K562 (cell line): Measurements from ENCODE around the gene ZBTB8B. TPM values are rescaled to one million over a fixed set of nuclear protein-coding genes. Genes with fewer than 3 reads are reported as not detected.

ENCODE experiments used
- ATF7 ChIP-seq: fragments of 450-650 bp; IDR thresholded peaks from 2 replicates; pipeline ENCODE4 v1.7.1; 2014; ENCODE audit warnings: mild to moderate bottlenecking, moderate library complexity
- CHD1 ChIP-seq: fragments of 200-600 bp; sonication (generic); IDR thresholded peaks from one replicate; pipeline ENCODE4 v1.6.1; 2012; ENCODE audit warnings: mild to moderate bottlenecking, moderate library complexity, low read length, inconsistent platforms
- ETS1 ChIP-seq: conservative IDR thresholded peaks from 2 replicates; pipeline ENCODE4 v1.6.1; 2011; ENCODE audit warnings: low read depth, mild to moderate bottlenecking, low read length; ENCODE audit not compliant: control insufficient read depth
- HDAC8 ChIP-seq: fragments of 450-650 bp; IDR thresholded peaks from 2 replicates; pipeline ENCODE4 v1.6.1; 2016; ENCODE audit warnings: mild to moderate bottlenecking, missing genetic modification characterization, moderate library complexity, missing compliant biosample characterization
- NR2F6 ChIP-seq: fragments of 450-650 bp; formaldehyde crosslinking; IDR thresholded peaks from 2 replicates; pipeline ENCODE4 v1.4.0; 2020; ENCODE audit warnings: mild to moderate bottlenecking
- POLR2B ChIP-seq: fragments of 450-650 bp; IDR thresholded peaks from 2 replicates; pipeline ENCODE4 v1.6.1; 2018; ENCODE audit warnings: low read depth; ENCODE audit not compliant: partially characterized antibody
- SMARCB1 ChIP-seq: IDR thresholded peaks from 2 replicates; pipeline ENCODE4 v1.6.1; 2011; ENCODE audit warnings: improper control_type of control experiment, low read depth; ENCODE audit not compliant: insufficient read length
- SRSF7 ChIP-seq: fragments of 200-400 bp; formaldehyde crosslinking; optimal IDR thresholded peaks from 2 replicates; pipeline ENCODE3; 2017; ENCODE audit warnings: mild to moderate bottlenecking, low read depth, low read length
- STAG1 ChIP-seq: sonication (generic); formaldehyde crosslinking; IDR thresholded peaks from 2 replicates; pipeline ENCODE4 v1.5.0; 2020; ENCODE audit warnings: missing genetic modification reagents, borderline replicate concordance
- ZBTB11 ChIP-seq, 3 experiments: fragments of 200-800 bp in 1 of 3; fragments of 250-450 bp in 1 of 3; fragments of 450-650 bp in 1 of 3; sonication (Bioruptor Pico) in 1 of 3; sonication (Bioruptor generic) in 1 of 3; formaldehyde crosslinking in 1 of 3; IDR thresholded peaks; 2 replicates each; pipeline versions ENCODE4 v1.6.1 to v1.8.0; 2016 to 2022; ENCODE audit warnings: mild to moderate bottlenecking in 2 of 3, missing genetic modification characterization in 2 of 3, missing compliant biosample characterization in 1 of 3, moderate library complexity in 1 of 3
- ZBTB40 ChIP-seq, 2 experiments: fragments of 450-650 bp in 1 of 2; sonication (generic) in 1 of 2; formaldehyde crosslinking in 1 of 2; IDR thresholded peaks; 2 replicates each; pipeline versions ENCODE4 v1.7.1 to v1.9.0; 2016 to 2022; ENCODE audit warnings: inconsistent platforms in 1 of 2, mild to moderate bottlenecking in 1 of 2, missing genetic modification reagents in 1 of 2
- ZZZ3 ChIP-seq: fragments of 450-650 bp; IDR thresholded peaks from 2 replicates; pipeline ENCODE4 v1.6.1; 2016; ENCODE audit warnings: antibody characterized with exemption, mild to moderate bottlenecking, moderate library complexity
- polyA plus RNA-seq, 8 experiments: library from polyadenylated mRNA; depleted of rRNA in 4 of 8; stranded (reverse) in 5 of 8; unstranded in 3 of 8; fragments of >200 nt; fragmentation: Nextera tagmentation in 2 of 8; fragmentation: Illumina TruSeq in 1 of 8; extraction: Ambion mirVana in 2 of 8; extraction: Trizol in 1 of 8; gene quantifications; 2 replicates each; pipeline versions ENCODE4 v1.2.1 to v1.2.3, GENCODE V29; 2011 to 2014; ENCODE audit warnings: inconsistent platforms in 1 of 8, missing spikeins in 1 of 8
- total RNA-seq, 7 experiments: library from RNA; depleted of rRNA in 6 of 7; stranded (reverse); fragments of >200 nt in 6 of 7; fragmentation: Illumina TruSeq in 2 of 7; extraction: Trizol in 2 of 7; gene quantifications; 2 replicates each; pipeline versions ENCODE4 v1.2.1 to v1.2.3, GENCODE V29; 2011 to 2021; ENCODE audit warnings: low replicate concordance in 1 of 7

Gene ZBTB8B
- total and polyA plus RNA-seq, 9 of the 15 experiments (the other 6 are each of a cell fraction or from before 2014, with no cell fraction given) = not detected

GRCh38 chr1:32500387-32501209 lies 35.7 kb downstream of the ZBTB8B start (continued):
- TF ChIP-seq ZBTB40 (IDR thresholded peaks at IDR 0.05) (no peak), ZBTB40 (CRISPR knock-in tag; IDR thresholded peaks at IDR 0.05) (no peak), POLR2B (no peak), ATF7 (peak; percentile 58; the same call in 1 of the 2 replicates), NR2F6 (CRISPR knock-in tag) (peak; percentile 21; the same call in 1 of the 2 replicates), HDAC8 (tag) (no peak), ZBTB11 (CRISPR knock-in tag; IDR thresholded peaks at IDR 0.05) (peak in 2 of 3 experiments; percentile 42 to 77; a peak in 2 of 6 replicates), SMARCB1 (no peak), CHD1 (no peak), STAG1 (CRISPR knock-in tag) (no peak), SRSF7 (no peak), ZZZ3 (no peak), ETS1 (0 out of 2 replicates have a peak, but pooled peaks have one; percentile 23)
